VCaP (cell line): ENCODE results near the gene LIN7C.
A peak's percentile ranks its signal among the peaks of the same experiment; 100 is the strongest.
"Not testable (repeated sequence)": the region's sequence is repeated elsewhere in the genome, so short reads cannot be mapped to it uniquely, and the experiment has no call there.

ENCODE experiments used
- H3K27ac ChIP-seq: fragments of 450-650 bp; 2 replicates; pipeline ENCODE4 v1.5.1; 2017
- TF ChIP-seq, protein P1 (sequence below): fragments of 450-650 bp; conservative IDR thresholded peaks from 2 replicates; pipeline ENCODE4 v1.5.1; 2017; ENCODE audit warnings: mild to moderate bottlenecking, moderate library complexity

The LIN7C gene

DNA sequence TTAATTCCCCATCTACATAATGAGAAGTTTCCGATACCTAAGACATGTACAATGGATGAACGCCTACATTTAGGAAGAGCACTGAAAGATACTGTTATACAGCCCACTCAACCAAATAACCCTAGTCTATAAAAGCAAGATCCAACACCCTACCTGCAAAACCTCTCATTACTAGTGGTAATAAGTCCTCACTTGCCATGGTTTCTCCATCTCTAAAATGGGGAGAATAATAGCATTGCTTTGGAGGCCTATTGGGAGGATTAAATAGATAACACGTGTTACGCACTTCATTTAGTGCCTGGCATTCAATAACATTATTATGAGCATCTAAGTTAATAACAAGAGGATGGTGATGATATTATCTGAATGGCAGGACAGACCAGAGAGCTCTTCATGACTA is 50.9 kb downstream of the LIN7C start:
- TF ChIP-seq, protein P1, sequence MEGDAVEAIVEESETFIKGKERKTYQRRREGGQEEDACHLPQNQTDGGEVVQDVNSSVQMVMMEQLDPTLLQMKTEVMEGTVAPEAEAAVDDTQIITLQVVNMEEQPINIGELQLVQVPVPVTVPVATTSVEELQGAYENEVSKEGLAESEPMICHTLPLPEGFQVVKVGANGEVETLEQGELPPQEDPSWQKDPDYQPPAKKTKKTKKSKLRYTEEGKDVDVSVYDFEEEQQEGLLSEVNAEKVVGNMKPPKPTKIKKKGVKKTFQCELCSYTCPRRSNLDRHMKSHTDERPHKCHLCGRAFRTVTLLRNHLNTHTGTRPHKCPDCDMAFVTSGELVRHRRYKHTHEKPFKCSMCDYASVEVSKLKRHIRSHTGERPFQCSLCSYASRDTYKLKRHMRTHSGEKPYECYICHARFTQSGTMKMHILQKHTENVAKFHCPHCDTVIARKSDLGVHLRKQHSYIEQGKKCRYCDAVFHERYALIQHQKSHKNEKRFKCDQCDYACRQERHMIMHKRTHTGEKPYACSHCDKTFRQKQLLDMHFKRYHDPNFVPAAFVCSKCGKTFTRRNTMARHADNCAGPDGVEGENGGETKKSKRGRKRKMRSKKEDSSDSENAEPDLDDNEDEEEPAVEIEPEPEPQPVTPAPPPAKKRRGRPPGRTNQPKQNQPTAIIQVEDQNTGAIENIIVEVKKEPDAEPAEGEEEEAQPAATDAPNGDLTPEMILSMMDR = no peak
- peak overlapping the region; percentile 72 for H3K27ac ChIP-seq

DNA sequence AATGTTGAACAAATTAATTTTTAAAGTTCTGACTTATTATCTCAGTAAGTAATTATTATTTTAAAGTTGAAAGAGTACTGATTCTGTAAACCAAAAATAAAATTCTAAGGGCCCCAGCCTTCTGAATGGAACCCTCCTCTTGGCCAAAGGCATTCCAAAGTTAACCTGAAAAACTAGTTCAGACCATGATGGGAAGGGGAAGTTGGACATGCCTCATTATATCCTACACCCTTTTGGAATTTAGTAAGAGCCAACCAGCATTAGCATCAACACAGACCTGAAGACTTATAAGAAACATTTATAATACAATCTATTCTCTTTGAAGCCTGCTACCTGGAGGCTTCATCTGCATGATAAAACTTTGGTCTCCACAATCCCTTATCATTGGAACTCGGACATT is 52.9 kb downstream of the LIN7C start:
- H3K27ac ChIP-seq = no peak overlapping the region

DNA sequence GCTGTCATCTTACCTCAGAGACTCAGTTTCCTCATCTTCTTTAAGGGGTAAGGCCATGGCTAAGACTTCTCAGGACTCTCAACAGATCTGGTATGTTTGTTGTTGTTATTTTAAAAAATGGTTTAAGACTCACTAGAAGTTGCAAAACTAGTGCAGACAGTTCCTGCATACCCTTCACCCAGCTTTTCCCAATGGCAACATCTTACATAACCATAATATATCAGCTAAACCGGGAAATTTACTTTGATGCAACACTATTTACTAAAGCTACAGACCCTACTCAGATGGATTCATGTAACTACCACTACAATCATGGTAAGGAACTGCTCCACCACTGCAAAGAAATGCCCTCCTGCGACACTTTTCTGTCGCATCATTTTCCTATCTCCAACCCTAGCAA is 54.4 kb downstream of the LIN7C start:
- TF ChIP-seq, protein P1 = no peak
- no peak overlapping the region for H3K27ac ChIP-seq

More for the DNA sequence above, 52.9 kb downstream of the LIN7C start:
- TF ChIP-seq, protein P1 = no peak

DNA sequence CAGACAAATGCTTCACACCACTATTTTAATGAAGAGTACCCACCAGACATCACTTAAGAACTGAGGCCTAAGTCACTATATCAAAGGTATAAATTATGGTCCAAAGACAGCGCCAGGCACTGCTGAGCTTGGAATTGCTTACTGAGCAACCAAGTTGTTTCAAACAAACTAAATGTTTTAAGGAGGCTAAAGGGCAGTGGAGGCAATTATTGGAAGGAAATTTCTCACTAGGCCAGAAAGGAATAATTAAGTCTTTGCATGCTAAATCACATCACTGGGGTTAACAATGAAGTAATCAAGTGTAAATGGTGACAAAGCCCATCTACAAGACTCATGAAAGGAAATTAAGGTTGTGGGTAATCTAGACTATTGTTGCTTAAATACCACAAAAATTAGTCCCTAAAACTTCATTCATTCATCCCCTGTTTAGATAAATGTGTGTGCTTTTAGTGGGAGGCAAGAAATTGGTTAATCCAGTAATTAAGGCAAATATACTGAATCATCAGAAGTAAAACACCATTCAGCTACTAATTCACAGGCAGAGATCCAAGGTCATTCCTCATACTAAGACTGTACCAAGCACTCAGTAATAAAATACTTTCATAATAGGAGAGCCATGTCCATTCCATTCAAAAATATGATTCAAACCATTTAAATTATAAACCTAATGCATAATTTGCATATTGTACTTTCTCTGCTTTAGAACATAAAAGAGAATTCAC is 55.2 kb downstream of the LIN7C start:
- H3K27ac ChIP-seq = no peak overlapping the region
- TF ChIP-seq, protein P1 = no peak

DNA sequence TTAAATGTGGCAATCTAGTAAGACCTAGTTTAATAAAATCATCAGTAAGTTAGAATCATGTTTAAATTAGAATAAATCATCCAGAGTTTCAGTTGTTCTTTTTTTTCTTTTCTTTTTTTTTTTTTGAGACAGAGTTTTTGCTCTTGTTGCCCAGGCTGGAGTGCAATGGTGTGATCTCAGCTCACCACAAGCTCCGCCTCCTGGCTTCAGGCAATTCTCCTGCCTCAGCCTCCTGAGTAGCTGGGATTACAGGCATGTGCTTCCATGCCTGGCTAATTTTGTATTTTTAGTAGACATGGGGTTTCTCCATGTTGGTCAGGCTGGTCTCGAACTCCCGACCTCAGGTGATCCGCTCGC is 58.4 kb downstream of the LIN7C start:
- H3K27ac ChIP-seq = not testable (repeated sequence)

DNA sequence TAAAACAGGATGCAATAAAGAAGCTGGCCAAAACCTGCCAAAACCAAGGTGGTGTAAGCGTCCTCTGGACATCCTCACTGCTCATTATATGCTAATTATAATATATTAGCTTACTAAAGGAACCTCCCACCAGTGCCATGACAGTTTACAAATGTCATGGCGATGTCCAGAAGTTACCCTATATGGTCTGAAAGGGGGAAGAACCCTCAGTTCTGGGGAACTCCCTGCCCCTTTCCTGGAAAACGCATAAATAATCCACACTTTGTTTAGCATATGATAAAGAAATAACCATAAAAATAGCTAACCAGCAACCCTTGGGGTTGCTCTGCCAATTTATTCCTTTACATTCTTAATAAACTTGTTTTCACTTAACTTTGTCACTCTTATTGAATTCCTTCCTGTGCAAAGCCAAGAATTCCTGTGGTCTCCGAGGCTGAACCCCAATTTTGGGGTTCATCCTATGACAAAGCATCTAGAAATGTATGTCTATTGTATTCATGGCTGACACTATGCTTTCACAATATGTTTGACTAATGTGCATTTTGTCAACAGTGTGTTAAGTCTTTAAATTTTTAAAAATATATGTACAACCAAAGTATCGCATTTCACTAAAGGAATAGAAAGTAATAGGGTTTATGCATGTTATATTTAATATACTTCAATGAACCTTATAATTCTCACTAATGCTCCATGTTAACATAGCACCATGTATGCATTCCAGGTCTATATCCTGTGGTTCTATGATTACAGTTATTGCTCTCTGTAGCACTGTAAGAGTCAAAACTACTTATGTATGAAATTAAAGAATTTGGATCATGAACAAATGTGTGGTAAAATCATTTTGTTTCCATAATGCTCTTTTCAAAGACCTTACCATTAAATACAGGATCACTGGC is 59.0 kb downstream of the LIN7C start:
- TF ChIP-seq, protein P1 = no peak
- H3K27ac ChIP-seq = no peak overlapping the region

DNA sequence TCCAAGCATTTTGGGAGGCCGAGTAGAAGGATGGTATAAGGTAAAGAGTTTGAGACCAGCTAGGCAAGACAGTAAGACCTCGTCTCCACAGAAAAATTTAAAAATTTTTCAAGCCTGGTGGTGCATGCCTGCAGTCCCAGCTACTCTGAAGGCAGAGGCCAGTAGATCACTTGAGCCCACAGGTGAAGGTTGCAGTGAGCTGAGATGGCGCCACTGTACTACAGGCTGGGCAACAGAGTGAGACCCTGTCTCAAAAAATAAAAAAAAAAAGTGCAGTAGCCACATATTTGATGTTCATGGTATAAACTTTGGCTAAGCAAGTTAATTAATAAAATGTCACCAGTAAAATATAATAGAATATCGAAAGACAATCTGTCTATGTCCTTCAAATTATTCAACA is 60.9 kb downstream of the LIN7C start:
- H3K27ac ChIP-seq = no peak overlapping the region
- TF ChIP-seq, protein P1 = no peak

DNA sequence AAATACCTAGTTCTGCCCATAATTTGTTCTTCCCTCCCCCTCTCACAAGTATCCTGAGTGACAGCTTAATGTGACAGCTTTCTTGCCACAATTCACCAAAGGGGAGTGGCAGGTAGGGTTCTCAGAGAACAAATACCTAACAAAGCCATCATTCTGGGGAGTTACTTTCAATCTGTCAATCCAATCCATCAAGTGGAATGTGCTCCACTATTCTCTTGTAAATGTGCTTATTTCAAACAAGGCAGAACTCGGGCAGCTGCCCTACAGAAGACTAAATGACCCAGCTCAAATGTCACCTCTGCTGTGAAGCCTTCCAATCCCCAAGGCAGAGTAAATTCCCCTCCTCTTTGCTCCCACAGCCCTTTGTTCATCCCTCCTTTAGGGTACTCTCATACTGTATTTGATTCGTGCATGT is 61.8 kb downstream of the LIN7C start:
- H3K27ac ChIP-seq = no peak overlapping the region
- TF ChIP-seq, protein P1 = no peak
